GM21447 (cell line): Measurements from ENCODE around the gene IFNA1.
"Not testable (repeated sequence)": the region's sequence is repeated elsewhere in the genome, so short reads cannot be mapped to it uniquely, and the experiment has no call there.

Experiments used
- ATAC-seq: cut with Tn5 transposase; IDR thresholded peaks from one replicate; pipeline ENCODE4 v1.9.1; 2021; ENCODE audit not compliant: unreplicated experiment

The IFNA1 gene

DNA sequence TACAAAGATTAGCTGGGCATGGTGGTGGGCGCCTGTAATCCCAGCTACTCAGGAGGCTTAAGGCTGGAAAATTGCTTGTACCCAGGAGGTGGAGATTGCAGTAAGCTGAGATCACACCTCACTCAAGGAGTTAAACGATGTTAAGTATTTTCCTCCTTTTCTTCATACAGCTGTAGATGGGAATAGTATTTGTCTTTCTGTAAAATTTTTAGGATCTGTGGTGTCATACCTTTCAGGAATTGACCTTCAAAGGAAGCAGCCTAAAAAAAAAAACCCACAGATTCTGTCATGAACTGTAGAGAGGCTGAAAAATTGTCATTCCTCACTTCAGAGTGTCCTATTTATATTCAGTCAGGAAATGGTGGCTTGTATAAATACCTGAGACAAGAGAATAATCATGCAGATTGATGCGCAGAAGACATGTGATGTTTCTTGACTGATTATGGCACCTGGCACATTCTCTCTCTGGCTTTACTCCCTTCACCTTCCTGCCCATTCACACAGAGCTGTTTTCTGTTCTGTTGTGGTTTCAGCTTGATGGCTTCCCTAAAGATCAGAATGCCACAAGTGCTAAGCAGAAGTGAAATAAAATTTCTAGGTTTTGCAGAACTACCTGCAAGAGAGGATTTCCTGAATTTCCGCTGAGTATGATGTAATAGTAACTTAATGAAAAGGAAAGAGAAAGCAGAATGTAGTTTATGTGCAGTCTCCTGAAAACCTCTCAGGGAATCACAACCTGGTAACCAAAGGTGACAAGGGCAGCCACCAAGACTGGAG lies 3.8 kb downstream of the IFNA1 start:
- peak; percentile 95 for ATAC-seq

- not testable (repeated sequence) for ATAC-seq
These were observed 9.1 kb downstream of the IFNA1 start for GRCh38 chr9:21449312-21449711.

- ATAC-seq, result no peak
These were observed 10.6 kb downstream of the IFNA1 start for GRCh38 chr9:21450733-21451394.

DNA sequence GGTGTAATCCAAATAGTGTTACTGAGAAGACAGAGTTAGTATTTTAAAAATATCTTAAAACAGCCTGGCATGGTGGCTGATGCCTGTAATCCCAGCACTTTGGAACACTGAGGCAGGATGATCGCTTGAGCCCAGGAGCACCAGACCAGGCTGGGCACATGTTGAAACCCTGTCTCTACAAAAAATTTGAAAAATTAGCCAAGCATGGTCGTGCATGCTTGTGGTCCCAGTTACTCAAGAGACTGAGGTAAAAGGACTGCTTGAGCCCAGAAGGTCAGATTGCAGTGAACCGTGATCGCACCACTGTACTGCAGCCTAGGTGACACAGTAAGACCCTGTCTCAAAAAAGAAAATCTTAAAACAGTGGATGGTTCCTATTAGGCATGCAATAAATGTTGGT lies 12.4 kb downstream of the IFNA1 start:
- ATAC-seq, result no peak

- ATAC-seq, result no peak
These were observed 13.9 kb downstream of the IFNA1 start for GRCh38 chr9:21454149-21454548.

GRCh38 chr9:21455320-21455719 lies 15.1 kb downstream of the IFNA1 start:
- ATAC-seq, result no peak

DNA sequence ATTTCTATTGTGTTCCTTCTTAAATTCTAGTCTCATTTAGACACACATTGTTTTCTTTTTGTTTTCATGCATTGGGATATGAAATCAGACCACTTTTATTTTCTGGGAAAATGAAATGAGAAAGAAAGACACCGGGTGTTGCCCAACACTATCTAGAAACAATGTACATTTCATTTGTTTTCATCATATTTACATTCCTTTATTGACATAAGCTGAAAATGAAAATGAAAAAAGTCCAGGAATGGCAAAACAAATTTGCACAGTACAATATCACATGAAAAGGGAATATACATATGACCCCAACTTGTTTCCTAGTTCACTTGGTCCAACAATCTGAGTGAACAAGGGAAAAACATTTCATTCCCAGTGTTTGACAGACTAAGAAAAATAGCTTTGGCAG lies 21.1 kb downstream of the IFNA1 start:
- ATAC-seq, result no peak

GRCh38 chr9:21465138-21465537 lies 24.9 kb downstream of the IFNA1 start:
- ATAC-seq, result no peak

DNA sequence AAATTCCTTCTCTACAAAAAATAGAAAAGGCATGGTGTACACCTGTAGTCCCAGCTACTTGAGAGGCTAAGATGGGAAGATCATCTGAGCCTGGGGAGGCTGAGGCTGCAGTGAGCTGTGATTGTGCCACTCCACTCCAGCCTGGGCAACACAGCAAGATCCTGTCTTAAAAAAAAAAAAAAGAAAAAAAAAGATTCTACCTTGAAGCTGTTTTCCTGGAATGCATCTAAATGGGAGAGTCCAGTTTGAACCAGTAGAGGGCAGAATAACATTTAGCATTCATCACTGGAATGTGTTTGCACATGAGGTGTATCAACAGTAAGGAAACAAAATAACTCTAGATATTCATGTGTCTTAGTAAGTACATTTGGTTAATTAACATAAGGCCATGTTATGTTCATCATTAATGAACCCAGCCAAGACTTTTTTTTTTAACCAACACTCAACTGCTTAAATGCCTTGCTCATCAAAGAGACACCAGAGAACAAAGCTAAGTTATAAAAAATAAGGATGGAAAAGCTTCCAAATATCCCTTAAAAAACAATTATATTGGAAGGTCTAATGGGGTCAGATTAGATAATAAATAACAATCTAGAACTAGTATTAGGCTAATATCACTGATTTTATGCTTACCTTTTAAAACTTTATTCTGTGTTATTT lies 25.8 kb downstream of the IFNA1 start:
- peak; percentile 76 for ATAC-seq

DNA sequence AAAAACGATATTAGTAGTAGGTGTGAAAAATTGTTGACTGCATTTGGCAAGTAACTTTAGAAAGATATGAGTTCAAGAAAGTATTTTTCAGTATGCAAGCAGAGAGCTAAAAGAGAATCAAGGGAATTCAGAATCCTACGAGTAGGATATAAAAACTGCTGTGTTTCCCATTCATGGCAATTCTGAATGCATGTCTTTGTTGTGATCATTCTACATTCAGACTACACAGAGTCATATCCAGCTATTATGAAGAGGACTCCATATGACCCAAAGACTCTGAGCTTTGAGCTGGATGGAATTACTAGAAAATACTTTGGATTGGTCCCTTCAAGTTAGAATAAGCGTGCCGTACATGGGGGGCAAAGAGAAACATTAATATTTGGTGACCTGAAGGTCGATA lies 29.9 kb downstream of the IFNA1 start:
- ATAC-seq, result no peak

DNA sequence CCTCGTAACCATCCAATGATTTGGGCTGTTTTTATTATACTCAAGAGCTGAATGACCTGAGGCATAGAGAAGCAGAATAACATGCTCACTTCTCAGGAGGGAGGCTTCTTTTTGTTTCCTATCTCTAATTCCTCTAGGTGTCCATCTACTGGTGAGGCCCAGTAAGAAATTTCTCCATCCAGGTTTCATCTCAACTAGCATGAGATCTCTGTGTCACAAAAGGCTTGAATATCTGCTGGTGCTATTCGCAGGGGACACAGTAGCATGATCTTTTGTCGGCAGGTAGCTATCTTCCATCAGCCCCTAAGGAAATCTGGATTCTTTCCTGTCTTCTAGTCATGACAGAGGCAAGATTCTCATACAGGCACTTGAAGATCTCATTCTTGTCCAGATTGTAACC lies 33.0 kb downstream of the IFNA1 start:
- no peak for ATAC-seq

DNA sequence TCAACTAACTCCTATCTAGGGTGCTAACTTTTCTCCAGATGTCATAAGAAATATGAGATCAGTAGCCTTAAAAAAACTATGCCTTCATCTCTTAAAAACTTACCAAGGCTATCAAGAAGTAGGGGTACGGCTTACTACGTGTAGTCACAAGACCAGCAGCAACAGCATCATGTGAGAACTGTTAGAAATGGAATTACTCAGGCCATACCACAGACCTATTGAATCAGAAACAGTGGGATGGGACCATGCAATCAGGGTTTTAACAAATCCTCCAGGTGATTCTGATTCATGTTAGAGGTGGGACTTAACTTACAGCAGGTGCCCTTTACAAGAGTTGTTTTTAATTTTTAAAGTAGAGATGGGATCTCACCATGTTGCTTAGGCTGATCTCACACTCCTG lies 37.2 kb downstream of the IFNA1 start:
- no peak for ATAC-seq

DNA sequence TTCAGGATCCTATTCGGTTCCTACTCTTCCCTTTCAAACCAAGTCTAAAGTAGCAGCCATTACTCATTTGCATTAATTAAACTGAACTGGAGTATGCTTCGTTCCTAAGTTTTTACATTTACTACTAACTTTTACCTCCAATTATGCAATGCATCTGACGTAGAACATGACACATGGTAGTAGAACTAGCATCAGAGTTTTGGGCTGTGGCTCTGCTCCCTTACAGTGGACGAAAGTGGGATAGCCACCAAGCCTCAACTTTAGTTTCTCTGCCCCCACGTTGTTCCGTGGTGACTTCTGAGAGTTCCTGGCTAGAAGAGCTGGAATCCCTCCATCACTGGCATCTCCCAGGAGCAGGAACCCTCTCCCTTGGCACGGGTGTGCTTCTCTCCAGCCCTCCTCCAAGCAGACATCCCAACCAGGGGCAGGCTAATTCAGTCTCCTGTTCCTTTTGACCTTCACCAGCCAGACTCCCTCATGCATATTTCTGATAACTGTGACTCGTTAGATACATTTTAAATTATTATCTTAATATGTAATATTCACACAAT lies 39.0 kb downstream of the IFNA1 start:
- ATAC-seq, result no peak

GRCh38 chr9:21481470-21482056 lies 41.3 kb downstream of the IFNA1 start:
- no peak for ATAC-seq

DNA sequence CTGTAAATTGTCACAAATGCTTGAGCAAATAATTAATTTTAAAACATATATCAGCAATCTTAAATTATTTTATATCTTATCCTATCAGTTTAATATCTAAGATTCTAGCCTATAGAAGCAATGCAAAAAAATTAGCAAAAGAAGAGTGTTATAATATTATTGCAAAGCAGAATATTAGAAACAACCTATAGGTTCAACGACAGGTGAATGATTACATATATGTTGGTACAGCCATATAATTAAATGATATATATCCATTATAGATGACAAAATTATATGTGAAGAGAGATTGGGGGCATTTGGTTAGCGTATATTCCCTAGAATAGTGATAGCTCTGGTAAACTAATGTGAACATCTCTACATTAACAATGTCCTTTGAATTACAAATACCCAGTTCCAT lies 42.0 kb downstream of the IFNA1 start, which contains the start of gene IFNE:
Gene IFNE (minus strand): TSS at position 101 of the 400 bp plus-strand sequence. CDS start 619 bp downstream, outside the sequence.
- no peak for ATAC-seq
